HT-29 (cell line): ENCODE results near the gene CLEC12A. TPM values are rescaled to one million over a fixed set of nuclear protein-coding genes. Genes with fewer than 3 reads are reported as not detected.
"Not testable (repeated sequence)": the region's sequence is repeated elsewhere in the genome, so short reads cannot be mapped to it uniquely, and the experiment has no call there.

ENCODE experiments used
- DNase-seq: peaks from one replicate; pipeline ENCODE4 v3.0.0-alpha.2; 2015; ENCODE audit warnings: low spot score
- total RNA-seq: library from RNA; depleted of rRNA; stranded (reverse); fragments of >200 nt; shearing (Covaris generic); gene quantifications from 2 replicates; pipeline ENCODE4 v1.2.3, GENCODE V29; 2014

Gene CLEC12A
- total RNA-seq, 1 experiment from 2014 or later = not detected

DNA sequence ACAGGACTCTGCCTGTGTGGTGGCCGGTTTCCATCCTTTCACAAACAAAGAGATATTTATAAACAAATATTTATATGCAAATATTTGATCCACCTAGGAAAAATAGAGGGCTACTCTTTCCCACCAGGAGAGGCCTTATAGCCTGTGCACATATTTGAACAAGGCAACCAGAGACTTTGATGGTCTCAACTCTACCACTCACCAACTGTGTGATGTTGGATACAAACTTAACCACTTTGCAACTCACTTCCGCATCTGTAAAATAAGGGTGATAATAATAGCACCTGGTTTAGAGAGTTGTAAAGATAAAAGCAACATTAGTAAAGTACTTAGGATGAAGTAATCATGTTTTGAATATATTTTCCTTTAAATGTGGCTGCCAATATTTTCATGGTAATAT is 1.5 kb upstream of the CLEC12A start:
- no peak for DNase-seq

DNA sequence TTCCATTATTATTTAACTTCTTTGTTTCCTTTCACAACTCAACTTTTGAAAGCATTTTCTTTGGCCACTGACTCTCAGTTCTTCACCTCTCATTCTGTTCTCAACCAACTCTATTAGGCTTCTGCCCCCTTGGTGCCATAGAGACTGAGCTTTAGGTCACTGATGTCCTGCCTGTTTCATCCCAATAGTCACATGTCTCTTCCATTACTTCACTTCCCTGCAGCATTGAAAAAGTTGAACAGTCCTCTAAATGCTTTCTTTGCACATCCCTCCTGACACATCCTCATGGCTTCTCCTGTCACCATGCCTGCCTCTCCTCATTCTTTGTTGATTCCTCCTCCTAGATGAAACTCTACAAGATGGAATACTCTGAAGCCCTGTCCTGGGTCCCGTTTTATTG is 2.7 kb downstream of the CLEC12A start:
- no peak for DNase-seq

DNA sequence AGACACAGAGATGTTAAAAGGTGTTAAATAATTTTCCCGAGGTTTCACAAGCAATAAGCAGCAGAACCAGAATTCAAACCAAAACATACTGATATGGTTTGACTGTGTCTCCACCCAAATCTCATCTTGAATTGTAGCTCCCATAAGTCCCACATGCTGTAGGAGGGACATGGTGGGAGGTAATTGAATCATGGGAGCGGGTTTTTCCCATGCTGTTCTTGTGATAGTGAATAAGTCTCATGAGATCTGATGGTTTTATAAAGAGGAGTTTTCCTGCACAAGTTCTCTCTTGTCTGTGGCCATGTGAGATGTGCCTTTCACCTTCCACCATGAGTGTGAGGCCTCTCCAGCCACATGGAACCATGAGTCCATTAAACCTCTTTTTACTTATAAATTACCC is 3.5 kb downstream of the CLEC12A start:
- DNase-seq = not testable (repeated sequence)

DNA sequence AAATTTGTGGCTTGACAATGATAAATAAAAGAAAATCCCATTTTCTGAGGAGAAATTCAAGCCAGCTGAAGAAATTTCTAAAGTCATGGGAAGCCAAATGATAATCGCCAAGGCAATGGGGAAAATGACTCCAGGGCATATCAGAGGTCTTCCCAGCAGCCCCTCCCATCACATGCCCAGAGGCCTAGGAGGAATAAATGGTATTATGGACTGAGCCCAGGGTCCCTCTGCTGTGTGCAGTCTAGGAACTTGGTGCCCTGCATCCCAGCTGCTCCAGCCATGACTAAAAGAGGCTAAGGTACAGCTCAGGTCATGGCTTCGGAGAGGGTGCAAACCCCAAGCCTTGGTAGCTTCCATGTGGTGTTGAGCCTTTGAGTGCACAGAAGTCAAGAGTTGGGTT is 4.4 kb downstream of the CLEC12A start:
- no peak for DNase-seq

DNA sequence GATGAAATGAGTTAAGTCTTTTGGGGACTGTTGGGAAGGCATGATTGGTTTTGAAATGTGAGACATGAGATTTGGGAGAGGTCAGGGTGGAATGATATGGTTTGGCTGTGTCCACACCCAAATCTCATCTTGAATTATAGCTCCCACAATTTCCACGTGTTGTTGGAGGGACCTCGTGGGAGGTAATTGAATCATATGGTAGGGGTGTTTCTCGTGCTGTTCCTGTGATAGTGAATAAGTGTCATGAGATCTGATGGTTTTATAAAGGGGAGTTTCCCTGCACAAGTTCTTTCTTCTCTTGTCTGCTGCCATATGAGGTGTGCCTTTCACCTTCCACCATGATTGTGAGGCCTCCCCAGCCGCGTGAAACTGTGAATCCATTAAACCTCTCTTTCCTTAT is 5.4 kb downstream of the CLEC12A start:
- DNase-seq = not testable (repeated sequence)

DNA sequence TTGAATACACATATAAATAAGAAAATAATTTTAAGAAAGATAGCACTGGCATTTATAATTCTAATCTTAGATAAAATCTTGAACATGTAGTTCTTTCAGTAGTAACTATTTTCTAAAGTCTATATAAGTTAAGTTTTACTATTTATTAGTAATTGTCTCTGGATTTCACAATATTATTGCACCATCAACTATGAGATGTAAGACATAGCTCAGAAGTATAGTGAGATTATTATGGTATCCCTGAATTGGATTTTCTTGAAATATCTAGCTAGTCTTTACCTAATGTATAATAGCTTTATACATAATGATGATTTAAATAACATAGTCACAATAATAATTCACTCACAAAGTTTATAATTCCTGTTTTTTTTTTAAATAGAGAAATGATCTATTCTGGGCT is 6.7 kb downstream of the CLEC12A start:
- DNase-seq = no peak

DNA sequence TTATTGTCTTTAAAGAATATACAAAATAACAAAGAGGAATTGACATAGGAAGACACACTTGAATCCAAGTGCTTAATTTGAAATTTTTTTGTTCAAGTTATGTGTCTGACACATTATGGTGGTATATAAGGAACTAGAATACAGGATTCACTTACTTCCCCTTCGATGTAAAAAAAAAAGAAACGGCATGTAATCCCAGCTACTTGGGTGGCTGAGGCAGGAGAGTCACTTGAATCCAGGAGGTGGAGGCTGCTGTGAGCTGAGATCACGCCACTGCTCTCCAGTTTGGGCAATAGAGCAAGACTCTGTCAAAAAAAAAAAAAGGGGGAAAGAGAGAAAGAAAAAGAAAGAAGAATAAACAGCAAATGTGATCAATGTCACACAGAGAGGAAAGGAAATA is 8.9 kb downstream of the CLEC12A start:
- DNase-seq = no peak

DNA sequence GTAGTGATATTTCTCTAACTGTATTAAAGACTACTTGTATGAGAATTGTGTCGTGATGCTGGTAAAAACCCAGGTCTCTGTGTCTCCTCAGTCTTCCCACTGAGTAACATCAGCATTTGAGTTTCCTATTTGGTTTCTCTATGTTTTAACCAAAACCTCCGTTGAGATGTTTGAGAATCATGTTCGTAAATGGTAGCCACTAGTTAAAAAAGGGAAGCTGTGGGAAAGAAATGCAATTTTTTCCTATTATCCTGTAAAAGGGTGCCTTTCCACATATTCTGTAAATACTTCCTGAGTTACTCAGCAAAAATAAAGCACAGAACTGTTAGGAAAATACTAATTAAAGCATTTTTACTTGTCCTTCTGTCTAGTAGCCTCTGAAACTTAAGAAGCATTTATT is 20.7 kb downstream of the CLEC12A start:
- DNase-seq = no peak

DNA sequence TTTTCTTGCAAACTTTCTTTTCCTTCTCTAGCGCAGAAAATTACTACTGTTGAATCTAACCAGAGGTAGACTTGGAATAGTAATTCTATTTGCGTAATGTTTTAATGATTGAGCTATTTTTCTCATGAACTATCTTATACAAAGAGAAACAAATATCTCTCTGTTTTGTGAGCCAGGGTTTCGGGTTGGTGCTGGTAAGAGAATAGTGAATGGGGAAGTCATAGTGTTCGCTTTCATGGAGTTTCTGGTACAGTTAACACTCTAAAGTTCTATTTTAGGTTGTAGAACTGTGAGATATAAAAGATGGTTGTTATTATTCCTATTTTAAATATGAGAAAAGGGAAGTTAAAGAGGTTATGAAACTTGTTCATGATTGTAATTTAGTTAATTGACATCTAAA is 21.1 kb downstream of the CLEC12A start:
- no peak for DNase-seq

DNA sequence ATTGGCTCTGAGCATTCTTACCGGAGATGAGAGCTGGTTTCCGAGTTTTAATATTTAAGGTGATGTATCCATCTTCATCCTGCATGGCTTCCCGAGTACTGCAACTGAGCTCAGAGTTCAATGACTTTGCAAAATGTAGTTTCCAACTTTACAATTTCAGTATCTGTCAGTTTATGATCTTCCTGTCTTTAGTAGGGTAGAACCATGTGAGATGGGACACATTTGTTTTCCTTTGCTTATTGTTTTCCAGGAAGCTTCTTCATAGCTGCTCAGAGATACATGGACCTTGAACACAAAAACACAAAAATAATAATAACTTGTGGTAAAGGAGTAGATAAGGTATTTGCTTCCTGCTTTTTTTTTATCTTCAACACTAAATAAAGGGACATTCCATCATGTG is 27.8 kb downstream of the CLEC12A start, which contains the start of gene CLEC1B:
TSS of gene CLEC1B (minus strand) at position 106 of the 400 bp plus-strand sequence. CDS start at position 85, 21 bp downstream.
- no peak for DNase-seq

DNA sequence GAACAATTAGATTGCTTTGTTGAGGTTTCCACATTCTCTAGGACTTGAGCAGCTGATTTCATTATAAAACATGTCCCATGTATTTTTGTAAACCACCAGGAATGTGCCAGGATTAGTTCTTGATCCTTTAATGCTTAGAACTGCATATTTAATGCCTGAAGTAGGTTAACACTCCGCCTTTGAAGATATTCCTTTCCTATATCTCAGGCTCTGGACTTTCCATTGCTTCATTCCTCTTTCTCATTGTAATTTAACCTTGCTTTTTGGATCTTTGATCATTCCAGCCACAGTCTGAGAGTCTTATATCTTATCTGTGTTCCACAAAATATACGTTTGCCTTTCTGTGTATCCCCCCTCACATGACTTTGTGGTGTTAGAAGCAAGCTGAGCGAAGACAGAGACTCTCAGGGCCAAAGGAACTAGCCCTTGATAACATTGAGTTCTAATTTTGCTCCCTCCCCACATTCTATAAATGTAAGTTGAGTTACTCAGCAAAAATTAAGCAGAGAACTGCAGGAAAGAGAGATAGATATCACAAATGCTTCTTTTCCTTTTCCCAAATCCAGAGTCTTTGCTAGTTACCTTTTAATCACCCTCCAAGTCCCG is 30.1 kb downstream of the CLEC12A start:
- DNase-seq = no peak

DNA sequence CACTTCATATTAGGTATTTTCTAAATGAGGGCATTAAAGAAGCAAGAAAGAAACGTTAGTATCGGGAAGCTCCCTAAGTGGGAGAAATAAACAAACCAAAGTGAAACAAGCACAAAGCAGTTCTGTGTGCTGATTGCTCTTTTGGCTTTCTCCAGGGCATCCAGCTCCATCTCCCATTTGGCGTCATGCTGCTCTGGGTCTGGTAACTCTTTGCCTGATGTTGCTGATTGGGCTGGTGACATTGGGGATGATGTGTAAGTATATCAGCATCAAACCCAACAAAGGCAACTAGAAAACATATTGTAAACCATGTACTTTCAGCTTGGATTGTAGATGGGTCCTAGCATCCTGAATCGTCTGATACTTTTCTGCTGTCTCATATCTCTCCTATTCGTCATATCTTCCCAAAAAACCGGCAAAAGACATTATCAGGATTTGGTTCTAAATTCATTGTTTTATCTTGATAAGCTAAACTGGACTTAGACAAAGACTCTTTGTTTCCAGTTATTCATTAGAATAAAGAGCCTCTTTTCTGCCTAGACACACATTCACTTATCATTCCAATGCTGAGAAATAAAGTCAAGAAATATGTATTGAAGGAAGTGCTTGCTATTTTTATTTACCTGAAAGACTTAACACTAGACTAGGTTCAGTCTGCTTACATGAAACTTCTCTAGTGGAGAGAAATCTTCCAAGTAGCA is 41.6 kb downstream of the CLEC12A start:
- DNase-seq = no peak

DNA sequence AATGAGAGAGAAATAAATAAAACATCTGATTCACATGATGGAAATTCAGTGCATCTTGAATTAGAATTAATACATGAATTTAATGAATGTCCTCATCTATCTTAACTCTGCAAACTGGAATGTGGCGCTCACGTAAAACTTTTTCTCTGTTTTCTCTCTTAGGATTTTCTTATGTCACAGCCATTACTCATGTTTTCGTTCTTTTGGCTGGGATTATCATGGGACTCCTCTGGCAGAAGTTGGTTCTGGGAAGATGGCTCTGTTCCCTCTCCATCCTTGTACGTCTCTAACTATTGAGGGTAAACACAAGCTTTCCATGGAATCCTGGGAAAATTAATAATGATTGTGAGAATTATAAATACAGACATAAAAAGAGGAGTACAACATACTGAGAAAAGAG is 44.2 kb downstream of the CLEC12A start:
- no peak for DNase-seq

DNA sequence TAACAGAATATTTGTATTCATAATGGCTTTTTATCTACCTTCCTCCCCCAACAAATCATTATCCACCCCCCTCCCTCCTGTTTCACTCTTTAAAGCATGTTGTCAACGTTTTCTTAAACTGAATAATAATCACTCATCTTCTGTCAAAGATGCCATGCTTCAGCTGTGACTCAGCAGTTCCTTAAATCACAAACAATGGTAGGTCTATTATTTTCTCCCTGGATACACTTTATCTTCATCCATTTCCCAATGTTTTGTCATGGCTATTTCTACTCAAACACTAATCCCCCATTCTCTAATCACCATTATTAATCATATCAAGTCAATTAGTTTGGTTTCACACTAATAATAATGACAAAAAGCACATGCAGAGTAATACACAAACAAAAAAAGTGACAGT is 45.7 kb downstream of the CLEC12A start:
- DNase-seq = no peak

DNA sequence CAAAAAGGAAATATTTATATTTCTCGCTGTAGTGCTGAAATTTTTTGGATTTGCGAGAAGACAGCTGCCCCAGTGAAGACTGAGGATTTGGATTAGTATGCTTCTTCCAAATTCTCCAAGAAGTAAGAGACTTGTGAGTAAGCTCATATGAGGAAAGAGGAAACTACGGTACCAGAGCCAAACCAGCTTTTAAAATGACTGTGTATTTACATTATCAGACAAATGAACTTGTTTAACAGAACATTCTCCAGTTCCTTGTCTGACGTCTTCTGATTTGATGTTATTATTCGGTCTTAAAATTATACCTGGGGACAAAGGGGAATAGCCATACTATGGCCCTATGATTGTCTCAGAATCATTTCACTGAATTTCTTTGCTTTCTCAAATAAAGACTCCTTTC is 47.2 kb downstream of the CLEC12A start:
- no peak for DNase-seq

DNA sequence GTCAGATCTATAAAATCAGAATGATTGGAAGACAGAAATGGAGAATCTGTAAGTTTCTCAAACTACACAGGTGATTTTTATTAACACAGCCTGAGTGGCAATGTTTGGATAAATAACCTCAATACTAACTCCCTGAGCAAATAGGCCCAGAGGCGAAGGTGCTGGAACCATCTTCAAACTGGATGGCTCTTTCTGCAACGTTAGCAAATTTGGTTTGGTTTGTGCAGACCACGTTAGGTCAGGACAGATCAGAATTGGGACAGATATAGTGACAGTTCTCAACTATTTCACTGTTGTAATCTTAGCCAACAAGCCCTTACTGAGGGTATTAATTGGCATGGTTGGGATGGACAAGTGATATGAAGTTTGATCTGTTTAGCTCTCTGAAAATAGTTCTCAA is 50.1 kb downstream of the CLEC12A start:
- DNase-seq = no peak

DNA sequence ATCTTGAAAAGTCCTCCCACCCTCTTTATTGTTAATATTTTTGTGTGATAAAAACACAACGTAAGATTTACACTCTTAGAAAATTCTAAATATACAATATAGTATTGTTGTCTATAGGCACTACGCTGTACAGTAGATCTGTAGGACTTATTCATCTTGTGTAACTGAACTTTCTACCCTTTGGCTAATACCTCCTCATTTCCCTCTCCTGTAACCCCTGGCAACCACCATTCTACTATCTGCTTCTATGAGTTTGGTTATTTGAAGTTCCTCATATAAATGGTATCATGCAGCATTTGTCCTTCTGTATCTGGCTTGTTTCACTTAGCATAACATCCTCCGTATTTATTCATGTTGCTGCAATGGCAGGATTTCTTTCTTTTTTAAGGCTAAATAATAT is 54.0 kb downstream of the CLEC12A start:
- DNase-seq = no peak

DNA sequence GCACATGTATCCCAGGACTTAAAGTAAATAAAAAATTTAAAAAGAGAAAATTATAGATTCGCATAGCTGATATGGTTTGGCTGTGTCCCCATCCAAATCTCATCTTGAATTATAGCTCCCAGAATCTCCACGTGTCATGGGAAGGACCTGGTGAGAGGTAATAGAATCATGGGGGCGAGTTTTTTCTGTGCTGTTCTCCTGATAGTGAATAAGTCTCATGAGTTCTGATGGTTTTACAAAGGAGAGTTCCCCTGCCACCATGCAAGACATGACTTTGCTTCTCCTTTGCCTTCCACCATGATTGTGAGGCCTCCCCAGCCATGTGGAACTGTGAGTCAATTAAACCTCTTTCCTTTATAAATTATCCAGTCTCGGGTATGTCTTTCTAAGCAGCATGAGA is 55.5 kb downstream of the CLEC12A start:
- DNase-seq = not testable (repeated sequence)

DNA sequence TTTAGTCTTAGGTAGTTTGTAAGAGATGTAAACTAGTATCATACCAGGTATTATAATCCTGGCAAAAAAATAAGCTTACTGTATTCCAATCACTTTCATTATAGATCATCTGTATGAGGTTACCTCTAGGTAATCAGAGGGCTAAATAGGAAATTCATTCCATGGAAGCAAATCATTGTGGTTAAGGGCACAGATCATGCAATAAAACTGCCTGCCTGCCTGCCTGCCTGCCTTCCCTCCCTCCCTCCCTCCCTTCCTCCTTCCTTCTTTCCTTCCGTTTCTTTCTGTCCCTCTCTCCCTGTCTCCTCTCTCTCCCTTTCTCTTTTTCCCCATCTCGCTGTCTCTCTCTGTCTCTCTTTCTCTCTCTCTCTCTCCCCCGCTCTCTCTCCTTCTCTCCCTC is 56.1 kb downstream of the CLEC12A start:
- DNase-seq = no peak

DNA sequence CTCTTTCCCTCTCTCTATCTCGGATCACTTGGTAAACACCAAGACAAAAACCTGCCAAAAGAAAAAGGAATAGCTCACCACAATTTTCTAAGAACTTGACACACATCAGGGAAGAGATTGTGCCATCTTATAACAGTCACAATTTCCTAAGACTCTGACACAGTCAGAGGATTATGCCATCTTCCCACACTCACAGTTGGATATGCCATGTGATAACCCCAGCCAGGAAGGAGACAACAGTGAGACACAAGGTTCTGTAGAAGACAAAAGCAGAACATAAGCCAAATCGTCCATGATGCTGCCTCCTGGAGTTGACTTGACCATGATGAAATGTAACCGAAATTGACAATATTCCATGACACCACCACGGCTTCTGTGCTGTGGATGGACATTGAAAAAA is 56.5 kb downstream of the CLEC12A start:
- no peak for DNase-seq

DNA sequence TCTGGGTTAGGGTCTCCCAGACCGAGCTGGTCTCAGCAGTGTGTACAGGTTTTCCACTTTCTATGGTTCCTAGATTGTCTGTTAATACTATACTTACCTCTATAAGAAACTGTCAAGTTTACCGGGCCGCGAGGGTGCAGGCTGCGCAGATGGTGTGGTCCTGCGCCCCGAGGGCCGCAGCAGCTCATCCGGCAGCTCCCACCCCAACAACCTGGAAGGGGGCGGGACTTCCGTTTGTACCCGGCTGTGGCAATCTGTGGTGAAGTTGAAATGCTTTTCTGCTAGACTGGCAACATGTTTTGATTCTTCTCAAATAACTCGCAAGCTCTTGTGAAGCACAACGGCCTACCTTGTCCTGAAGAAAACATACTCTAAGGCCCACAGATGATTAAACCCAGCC is 59.2 kb downstream of the CLEC12A start, which contains the start of gene CLEC9A:
TSS of gene CLEC9A (plus strand) at position 237 of the 400 bp plus-strand sequence. CDS start 22,006 bp downstream, outside the sequence.
- no peak for DNase-seq

DNA sequence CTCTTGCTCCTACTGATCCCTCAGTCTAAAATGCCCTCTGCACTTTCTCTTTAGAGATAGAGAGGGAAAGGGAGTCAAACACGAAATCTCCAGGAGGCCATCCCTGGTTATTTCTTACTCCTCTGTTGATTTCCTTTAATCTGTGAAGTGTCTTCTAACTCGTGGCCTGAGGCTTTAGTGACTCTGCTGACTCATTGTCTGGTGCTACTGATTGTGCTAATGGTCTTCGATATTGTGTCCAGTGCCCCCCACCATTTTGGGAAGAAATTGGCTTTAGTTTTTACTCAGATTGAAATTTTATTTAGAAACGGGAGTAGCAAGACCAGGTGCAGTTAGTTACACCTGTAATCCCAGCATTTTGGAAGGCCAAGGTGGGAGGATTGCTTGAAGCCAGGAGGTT is 60.1 kb downstream of the CLEC12A start:
- no peak for DNase-seq

DNA sequence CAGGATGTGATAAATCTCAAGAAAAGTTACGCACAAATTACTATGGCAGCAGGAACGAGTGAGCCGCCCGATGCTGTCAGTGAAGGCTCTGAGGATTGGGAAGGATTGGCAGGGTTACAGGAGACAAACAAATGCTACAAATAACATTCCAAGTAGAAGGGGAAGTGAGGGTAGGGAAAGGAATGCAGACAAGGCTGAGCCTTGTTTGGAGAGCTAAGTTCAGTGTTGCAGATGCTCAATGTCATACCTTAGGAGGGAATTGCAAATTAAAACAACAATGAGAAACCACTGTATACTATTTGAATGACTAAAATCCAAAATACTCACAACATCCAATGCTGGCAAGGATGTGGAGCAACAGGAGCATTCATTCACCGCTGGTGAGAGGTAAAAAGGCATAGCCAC is 60.6 kb downstream of the CLEC12A start:
- DNase-seq = no peak
